Left renal pelvis (tissue), 4 donors: Measurements from ENCODE around the gene TEX52. TPM values are rescaled to one million over a fixed set of nuclear protein-coding genes. Genes with fewer than 3 reads are reported as not detected.
A peak's percentile ranks its signal among the peaks of the same experiment; 100 is the strongest.

Experiments
- DNase-seq, 4 donors: peaks; one replicate each; pipeline ENCODE4 v3.0.0-alpha.2; 2013; ENCODE audit warnings: low read depth in 4 of 4, low spot score in 3 of 4
- polyA plus RNA-seq, 4 donors: library from polyadenylated mRNA; unstranded; fragments of 120-200 nt; gene quantifications; one replicate each; pipeline ENCODE4 v1.2.1, GENCODE V29; 2013; ENCODE audit not compliant: insufficient read length in 4 of 4

TEX52 gene
- polyA plus RNA-seq, 4 donors, result 0.37 to 2.6 (median 0.72) TPM

GRCh38 chr12:2833810-2834209, 23.0 kb downstream of the TEX52 start:
- no peak for DNase-seq

- DNase-seq, result no peak
Measured at GRCh38 chr12:2833327-2833726, 23.5 kb downstream of the TEX52 start.

GRCh38 chr12:2832550-2833127, 24.2 kb downstream of the TEX52 start:
- DNase-seq, result no peak

DNA sequence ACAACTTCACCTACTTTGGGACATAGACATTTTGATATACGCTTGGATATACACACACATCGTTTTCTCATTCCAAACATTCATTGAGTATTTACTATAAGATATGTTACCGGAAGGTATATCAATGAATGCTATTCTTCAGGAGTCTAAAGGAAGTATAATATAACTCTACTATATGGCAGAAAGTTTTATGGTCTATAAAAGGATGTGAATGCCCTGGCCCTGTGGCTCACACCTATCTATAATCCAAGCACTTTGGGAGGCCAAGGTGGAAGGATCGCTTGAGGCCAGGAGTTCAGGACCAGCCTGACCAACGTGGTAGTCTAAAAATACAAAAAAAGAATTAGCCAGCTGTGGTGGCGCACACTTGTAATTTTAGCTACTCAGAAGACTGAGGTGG, 27.6 kb downstream of the TEX52 start:
- DNase-seq, result no peak

DNA sequence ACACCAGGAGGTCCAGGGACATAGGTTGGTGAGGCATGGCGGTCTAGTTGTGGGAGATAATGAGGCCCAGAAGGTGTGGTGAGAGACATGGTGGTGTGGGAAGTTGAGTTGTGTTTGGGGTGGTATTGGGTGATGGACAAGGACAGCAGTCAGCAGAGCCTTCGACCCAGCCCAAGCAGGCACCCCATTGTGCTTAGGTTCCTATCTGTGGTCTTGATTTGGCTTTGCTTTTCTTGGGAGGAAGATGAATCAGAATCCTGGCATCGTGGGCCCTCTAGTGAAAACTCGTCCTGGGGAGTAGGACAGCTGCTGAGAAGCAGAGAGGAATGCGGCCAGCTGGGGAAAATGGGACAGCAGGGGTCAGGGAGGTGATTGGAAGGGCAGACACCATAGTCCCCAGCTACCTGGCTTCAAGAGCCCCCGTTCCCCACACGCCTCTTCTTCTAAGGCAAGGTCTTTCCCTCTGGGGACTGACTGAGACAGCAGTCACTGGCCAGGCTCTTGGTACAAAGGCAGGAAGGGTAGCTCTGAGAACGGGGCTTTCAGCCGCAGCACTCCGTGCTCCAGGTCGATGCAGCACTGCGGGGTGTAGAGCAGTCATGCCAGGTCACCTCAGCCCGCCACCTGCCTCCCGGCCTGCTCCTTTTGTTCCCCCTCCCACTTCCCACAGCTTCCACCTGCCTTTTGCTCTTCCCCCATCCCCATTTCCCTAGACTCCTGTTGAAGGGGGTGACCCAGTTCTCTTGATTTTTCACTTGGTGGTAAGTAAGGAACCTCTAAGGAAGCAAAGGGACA, 29.9 kb downstream of the TEX52 start:
- no peak for DNase-seq

DNA sequence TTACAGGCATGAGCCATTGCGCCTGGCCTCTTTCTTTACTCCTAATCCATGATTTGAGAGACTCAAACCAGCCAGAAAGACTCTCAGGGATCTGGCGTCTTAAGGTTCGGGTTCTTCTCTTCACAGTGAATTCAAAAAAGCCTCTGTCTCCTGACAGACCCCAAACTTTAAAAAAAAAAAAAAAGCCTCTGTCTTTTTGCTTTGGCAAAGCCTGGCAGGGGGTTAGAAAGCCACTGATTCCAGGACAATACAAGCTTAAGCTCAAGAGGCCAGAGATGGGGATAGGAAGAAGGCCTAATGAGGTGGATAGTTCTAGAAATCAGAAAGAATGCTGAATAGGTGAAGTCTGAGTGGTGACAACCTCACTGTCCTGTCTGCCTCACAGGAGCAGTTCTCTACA, 30.8 kb downstream of the TEX52 start:
- DNase-seq, result no peak

DNA sequence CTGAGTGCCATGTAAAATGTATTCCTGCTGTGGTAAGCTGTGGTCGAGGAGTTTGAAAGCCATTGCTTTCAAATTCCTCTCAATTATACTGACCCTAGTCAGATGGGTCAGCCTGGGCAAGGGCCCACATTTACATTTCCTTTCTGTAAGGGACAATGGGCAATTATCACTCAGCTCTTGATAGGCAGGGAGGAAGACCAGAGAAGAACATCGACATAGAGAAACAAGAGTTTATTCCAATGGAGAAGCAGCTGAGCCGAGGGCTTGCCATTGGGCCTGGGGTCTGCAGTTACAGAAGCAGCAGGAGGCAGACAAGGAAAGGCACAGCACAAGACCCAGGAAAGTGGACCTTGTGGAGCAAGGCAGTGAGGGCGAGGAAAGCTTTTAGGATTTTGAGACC, 31.7 kb downstream of the TEX52 start:
- DNase-seq, result no peak

- DNase-seq, result no peak
Measured at GRCh38 chr12:2824541-2824940, 32.3 kb downstream of the TEX52 start.

GRCh38 chr12:2823483-2823882, 33.4 kb downstream of the TEX52 start:
- DNase-seq, result no peak

- no peak for DNase-seq
Measured at GRCh38 chr12:2820432-2820831, 36.4 kb downstream of the TEX52 start.

DNA sequence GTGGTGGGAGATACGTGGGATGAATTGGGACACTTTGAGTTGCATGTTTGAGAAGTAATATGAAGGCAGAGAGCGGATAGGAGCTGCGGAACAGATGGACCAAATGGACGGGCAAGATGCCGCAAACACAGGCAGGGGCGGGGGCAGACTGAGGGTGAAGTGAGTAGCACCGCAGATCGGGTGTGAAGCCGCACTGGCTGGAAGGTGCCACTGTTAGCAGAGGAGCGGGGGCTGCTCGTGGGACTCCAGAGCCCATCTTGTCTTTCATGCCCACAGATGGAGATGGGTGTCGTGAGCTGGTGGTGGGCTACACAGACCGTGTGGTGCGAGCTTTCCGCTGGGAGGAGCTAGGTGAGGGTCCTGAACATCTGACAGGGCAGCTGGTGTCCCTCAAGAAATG, 37.0 kb downstream of the TEX52 start:
- no peak for DNase-seq

DNA sequence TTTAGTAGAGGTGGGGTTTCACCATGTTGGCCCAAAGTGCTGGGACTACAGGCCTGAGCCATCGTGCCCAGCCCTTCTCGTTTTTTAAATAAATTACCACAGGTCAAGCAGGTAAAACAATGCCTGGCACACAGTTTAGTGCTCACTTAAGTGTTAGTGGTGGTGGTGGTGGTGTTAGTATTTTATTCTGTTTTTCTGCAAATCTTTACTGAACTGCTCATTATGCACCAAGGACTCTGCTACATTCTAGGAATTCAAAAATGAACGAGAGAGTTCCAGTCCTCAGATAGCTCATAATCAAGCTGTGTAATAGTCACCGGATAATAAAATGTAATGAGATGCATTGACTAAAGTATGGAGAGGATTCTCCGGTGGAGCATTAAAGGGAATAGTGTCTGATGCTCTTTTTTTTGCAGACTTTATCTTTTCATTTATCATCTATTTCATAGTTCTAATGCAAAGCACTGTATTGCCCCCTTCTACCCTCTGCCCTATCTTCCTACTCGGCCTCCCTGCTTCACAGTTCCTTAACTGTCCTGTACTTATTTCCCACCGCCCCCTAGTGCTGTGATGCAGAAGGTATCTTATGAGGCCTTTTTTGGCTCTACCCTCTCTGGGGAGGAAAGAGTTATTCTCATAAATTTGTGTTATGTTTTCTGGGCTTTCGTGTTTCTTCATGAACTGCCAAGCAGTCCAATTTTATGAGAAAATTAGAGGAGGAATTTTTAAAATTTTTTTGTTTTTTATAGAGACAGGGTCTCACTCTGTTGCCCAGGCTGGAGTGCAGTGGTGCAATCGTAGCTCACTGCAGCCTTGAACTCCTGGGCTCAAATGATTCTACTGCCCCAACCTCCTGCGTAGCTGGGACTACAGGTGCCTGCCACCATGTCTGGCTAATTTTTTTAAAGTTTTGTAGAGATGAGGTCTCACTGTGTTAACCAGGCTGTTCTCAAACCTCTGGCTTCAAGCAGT, 43.3 kb downstream of the TEX52 start:
- no peak for DNase-seq

- peak; percentile 98 to 99 (median 98) for DNase-seq
Measured at GRCh38 chr12:2812290-2813213, 44.3 kb downstream of the TEX52 start, which contains the start of gene ITFG2. Gene ITFG2 (plus strand): TSS chr12:2812668. CDS start chr12:2812761, 93 bp downstream.

DNA sequence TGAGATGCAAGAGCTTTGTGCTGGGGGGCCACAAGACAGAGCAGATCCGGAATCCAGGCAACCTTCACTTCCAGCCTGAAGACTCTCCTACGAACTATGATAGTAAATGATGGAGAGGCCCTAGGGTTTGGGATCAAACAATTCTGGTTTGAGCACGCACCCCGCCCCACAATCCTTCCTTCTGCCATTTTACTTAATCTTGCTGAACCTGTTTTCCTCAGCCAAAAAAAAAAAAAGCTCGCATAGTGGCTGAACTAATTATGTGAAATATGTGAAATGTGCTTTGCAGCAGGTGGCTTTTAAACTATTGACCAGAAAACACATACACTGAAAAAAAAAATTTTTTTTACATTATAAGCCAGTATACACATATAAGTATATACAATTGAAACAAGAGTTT, 45.0 kb downstream of the TEX52 start:
- no peak for DNase-seq

DNA sequence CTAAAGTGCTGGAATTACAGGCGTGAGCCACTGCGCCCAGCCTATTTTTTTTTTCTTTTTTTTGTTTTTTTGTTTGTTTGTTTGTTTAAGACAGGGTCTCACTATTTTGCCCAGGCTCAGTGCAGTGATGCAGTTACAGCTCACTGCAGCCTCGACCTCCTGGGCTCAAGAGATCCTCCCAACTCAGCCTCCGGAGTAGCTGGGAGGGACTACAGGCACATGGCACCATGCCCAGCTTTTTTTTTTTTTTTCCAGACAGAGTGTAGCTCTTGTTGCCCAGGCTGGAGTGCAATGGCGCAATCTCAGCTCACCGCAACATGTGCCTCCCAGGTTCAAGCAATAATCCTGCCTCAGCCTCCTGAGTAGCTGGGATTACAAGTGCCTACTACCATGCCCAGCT, 50.1 kb downstream of the TEX52 start:
- no peak for DNase-seq

- DNase-seq, result no peak
Measured at GRCh38 chr12:2805143-2805520, 51.7 kb downstream of the TEX52 start.

DNA sequence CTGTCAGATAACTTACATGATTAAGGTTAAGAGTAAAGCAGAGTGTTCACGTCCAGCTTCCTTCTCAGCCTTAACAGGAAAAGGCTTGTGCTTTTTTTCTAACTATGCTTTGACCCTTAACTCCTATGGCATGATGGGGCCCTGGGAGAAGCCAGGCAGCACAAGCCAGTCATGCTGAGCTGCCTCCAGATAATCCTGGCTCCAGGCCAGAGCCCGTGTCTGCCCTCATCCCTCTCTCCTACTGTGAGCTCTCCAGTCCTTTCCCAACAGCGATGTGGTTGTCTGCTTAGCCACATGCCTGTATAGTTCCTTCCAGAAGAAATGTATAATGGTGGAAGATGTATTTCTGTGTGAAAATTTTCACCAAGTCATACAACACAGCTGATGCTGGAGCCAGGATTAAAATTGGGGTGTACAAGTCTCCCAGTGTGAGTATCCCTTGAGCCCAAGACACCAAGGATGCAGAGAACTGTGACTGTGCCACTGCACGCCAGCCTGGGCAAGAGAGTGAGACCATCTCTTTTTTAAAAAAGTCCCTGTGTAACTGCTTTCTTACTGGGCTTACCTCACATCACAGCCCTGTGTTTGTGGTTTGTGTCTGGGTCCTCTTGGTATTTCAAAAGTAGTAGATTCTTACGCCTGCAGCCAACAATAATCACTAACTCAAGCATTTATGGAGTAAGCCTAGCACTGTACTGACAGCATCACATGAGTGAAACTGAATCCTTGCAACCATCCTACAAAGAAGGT, 52.3 kb downstream of the TEX52 start:
- no peak for DNase-seq

DNA sequence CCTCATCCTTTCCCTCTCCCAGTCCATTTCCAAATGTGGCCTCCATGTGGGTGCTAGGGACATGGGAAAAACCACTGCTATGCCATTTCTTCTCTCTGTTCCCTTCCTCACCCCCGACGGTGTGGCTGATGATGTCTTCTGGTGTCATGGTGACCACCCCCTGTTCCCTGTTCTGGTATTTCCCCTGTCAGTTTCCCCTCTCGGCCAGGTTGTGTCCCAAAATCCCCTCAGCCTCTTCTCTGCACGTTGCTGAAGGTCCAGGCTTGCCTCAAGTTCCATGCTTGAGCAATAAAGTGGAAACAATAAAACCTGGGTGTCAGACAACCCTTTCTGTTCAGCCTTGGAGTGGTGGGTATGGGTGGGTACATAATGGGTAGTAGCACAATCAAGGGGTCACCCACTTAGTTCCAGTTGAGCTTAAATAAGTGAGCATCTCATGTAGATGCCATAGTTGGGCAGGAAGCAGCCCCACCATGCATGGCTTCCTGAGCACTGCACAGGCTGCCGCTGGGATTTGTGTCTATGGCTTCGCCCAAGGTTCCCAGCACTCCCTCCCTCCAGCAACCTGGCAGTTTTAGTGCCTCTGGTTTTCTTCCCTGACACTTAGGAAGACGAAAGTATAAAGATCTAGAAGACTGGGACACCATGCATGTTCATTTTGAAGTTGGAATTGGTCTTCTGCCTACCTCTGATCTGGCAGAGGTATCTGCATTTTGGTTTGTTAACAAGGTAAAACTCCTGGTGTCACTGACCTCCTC, 53.0 kb downstream of the TEX52 start:
- no peak for DNase-seq
